H1 (cell line): ENCODE measurements around the gene TEX22. TPM values are rescaled to one million over a fixed set of nuclear protein-coding genes. Genes with fewer than 3 reads are reported as not detected.

Experiments used
- CTCF ChIA-PET: fragments of 300-600 bp; sonication (Branson Sonifier 250); formaldehyde crosslinking; loops from one replicate; lab custom pipeline; 2021; ENCODE audit not compliant: partially characterized antibody; lab: Charles Lee
- POLR2A ChIA-PET: fragments of 300-600 bp; sonication (Branson Sonifier 250); formaldehyde crosslinking; loops from one replicate; lab custom pipeline; 2021; ENCODE audit warnings: inconsistent platforms; ENCODE audit not compliant: partially characterized antibody; lab: Charles Lee
- DNase-seq, 2 experiments: peaks; one replicate each; pipeline versions ENCODE4 v3.0.0 to v3.0.0-alpha.2; 2010 to 2022; ENCODE audit warnings: low spot score in 2 of 2, low read depth in 1 of 2, mixed read lengths in 1 of 2
- FAIRE-seq: peaks from 2 replicates; lab custom pipeline; 2011; peaks lifted over from hg19 to GRCh38; lab: Jason Lieb, UNC
- H2AFZ ChIP-seq: 2 replicates; pipeline ENCODE4 v1.8.1; 2012; ENCODE audit warnings: low read length, inconsistent platforms
- H2AK5ac ChIP-seq: 2 replicates; pipeline ENCODE4 v1.6.1; 2013; ENCODE audit warnings: low read depth, low read length
- H2BK120ac ChIP-seq: replicated peaks from 2 replicates; pipeline ENCODE3; 2013; ENCODE audit warnings: low read depth, low read length, inconsistent platforms
- H2BK12ac ChIP-seq: 2 replicates; pipeline ENCODE4 v1.6.1; 2013; ENCODE audit warnings: low read depth, low read length
- H2BK15ac ChIP-seq: 2 replicates; pipeline ENCODE4 v1.6.1; 2013; ENCODE audit warnings: low read length
- H2BK20ac ChIP-seq: 2 replicates; pipeline ENCODE4 v1.6.1; 2013; ENCODE audit warnings: low read length
- H2BK5ac ChIP-seq: 2 replicates; pipeline ENCODE4 v1.6.1; 2013; ENCODE audit warnings: low read depth, low read length
- H3K14ac ChIP-seq: 2 replicates; pipeline ENCODE4 v1.6.1; 2013; ENCODE audit warnings: inconsistent platforms; ENCODE audit not compliant: insufficient read length
- H3K18ac ChIP-seq: 2 replicates; pipeline ENCODE4 v1.6.1; 2013; ENCODE audit warnings: low read length; ENCODE audit errors: extremely low read depth
- H3K23ac ChIP-seq: 2 replicates; pipeline ENCODE4 v1.6.1; 2013; ENCODE audit warnings: inconsistent platforms; ENCODE audit not compliant: insufficient read length
- H3K23me2 ChIP-seq: 2 replicates; pipeline ENCODE4 v1.6.1; 2013; ENCODE audit warnings: low read depth, low read length
- H3K27ac ChIP-seq: 2 replicates; pipeline ENCODE4 v1.6.1; 2011; ENCODE audit warnings: low read depth, low read length, inconsistent platforms
- H3K27me3 ChIP-seq, 4 experiments: replicated peaks in 1 of 4; 1 replicate in 1 of 4; 2 replicates in 3 of 4; pipeline versions ENCODE4 v1.6.1 to v1.8.1; 2011 to 2013; ENCODE audit warnings: low read length in 3 of 4, mild to moderate bottlenecking in 3 of 4, inconsistent platforms in 2 of 4, mixed read lengths in 2 of 4, moderate library complexity in 1 of 4; ENCODE audit not compliant: control insufficient read depth in 3 of 4, insufficient read depth in 3 of 4; ENCODE audit errors: extremely low read depth in 1 of 4
- H3K36me3 ChIP-seq, 4 experiments: 2 replicates each; pipeline versions ENCODE4 v1.6.1 to v1.8.1; 2011 to 2013; ENCODE audit warnings: mild to moderate bottlenecking in 4 of 4, low read length in 3 of 4, moderate library complexity in 2 of 4, control low read depth in 1 of 4, inconsistent platforms in 1 of 4; ENCODE audit not compliant: insufficient read depth in 4 of 4, control insufficient read depth in 2 of 4
- H3K4ac ChIP-seq: replicated peaks from 2 replicates; pipeline ENCODE3; 2013; ENCODE audit warnings: low read length, low read depth, mixed read lengths, inconsistent platforms; ENCODE audit not compliant: insufficient read length
- H3K4me1 ChIP-seq, 4 experiments: replicated peaks in 1 of 4; 1 replicate in 1 of 4; 2 replicates in 3 of 4; pipeline versions ENCODE4 v1.6.1 to v1.8.1; 2011 to 2013; ENCODE audit warnings: low read length in 3 of 4, inconsistent platforms in 2 of 4, mixed read lengths in 1 of 4; ENCODE audit not compliant: insufficient read depth in 4 of 4, control insufficient read depth in 3 of 4
- H3K4me2 ChIP-seq, 2 experiments: 2 replicates each; pipeline versions ENCODE4 v1.6.1 to v1.8.1; 2011 to 2013; ENCODE audit warnings: low read depth in 2 of 2, low read length in 2 of 2, control low read depth in 1 of 2, inconsistent platforms in 1 of 2, mild to moderate bottlenecking in 1 of 2; ENCODE audit not compliant: insufficient read depth in 1 of 2
- H3K4me3 ChIP-seq, 4 experiments: fragments of 200-600, 300-600 bp in 1 of 4; sonication (generic), shearing (Covaris generic), sonication (Bioruptor Twin) in 1 of 4; 2 replicates each; pipeline versions ENCODE4 v1.5.1 to v1.8.1; 2011 to 2016; ENCODE audit warnings: low read length in 4 of 4, low read depth in 3 of 4, control low read depth in 2 of 4, inconsistent platforms in 2 of 4, mild to moderate bottlenecking in 2 of 4, mixed read lengths in 1 of 4, moderate library complexity in 1 of 4; ENCODE audit not compliant: insufficient read depth in 2 of 4; ENCODE audit errors: extremely low read depth in 1 of 4
- H3K56ac ChIP-seq: replicated peaks from 2 replicates; pipeline ENCODE3; 2013; ENCODE audit warnings: low read depth, mild to moderate bottlenecking, mixed read lengths, low read length, inconsistent platforms; ENCODE audit not compliant: insufficient read length
- H3K79me1 ChIP-seq: 2 replicates; pipeline ENCODE4 v1.6.1; 2013; ENCODE audit warnings: low read depth, low read length, control low read depth
- H3K79me2 ChIP-seq, 2 experiments: 2 replicates each; pipeline versions ENCODE4 v1.6.1 to v1.8.1; 2012 to 2013; ENCODE audit warnings: low read length in 2 of 2, mild to moderate bottlenecking in 2 of 2, inconsistent platforms in 1 of 2; ENCODE audit not compliant: insufficient read depth in 2 of 2, control insufficient read depth in 1 of 2
- H3K9ac ChIP-seq, 4 experiments: replicated peaks in 1 of 4; 1 replicate in 1 of 4; 2 replicates in 3 of 4; pipeline versions ENCODE4 v1.6.1 to v1.8.1; 2011 to 2013; ENCODE audit warnings: low read depth in 3 of 4, low read length in 3 of 4, control low read depth in 2 of 4, mild to moderate bottlenecking in 2 of 4, moderate library complexity in 2 of 4, inconsistent platforms in 1 of 4; ENCODE audit errors: extremely low read depth in 1 of 4
- H3K9me3 ChIP-seq, 2 experiments: 2 replicates each; pipeline versions ENCODE4 v1.6.1 to v1.8.1; 2012 to 2013; ENCODE audit warnings: mild to moderate bottlenecking in 2 of 2, moderate library complexity in 2 of 2, control low read depth in 1 of 2, inconsistent platforms in 1 of 2, low read depth in 1 of 2, low read length in 1 of 2, mixed read lengths in 1 of 2; ENCODE audit not compliant: insufficient read depth in 2 of 2
- H4K20me1 ChIP-seq, 2 experiments: replicated peaks in 1 of 2; 2 replicates each; pipeline versions ENCODE3 to v1.8.1; 2011 to 2013; ENCODE audit warnings: inconsistent platforms in 2 of 2, low read length in 2 of 2, mild to moderate bottlenecking in 1 of 2; ENCODE audit not compliant: insufficient read depth in 2 of 2, control insufficient read depth in 1 of 2
- H4K5ac ChIP-seq: 2 replicates; pipeline ENCODE4 v1.6.1; 2013; ENCODE audit warnings: low read length, low read depth, mixed read lengths, inconsistent platforms; ENCODE audit not compliant: insufficient read length
- H4K8ac ChIP-seq: 2 replicates; pipeline ENCODE4 v1.8.0; 2013; ENCODE audit warnings: mild to moderate bottlenecking, moderate library complexity, low read length, inconsistent platforms; ENCODE audit not compliant: insufficient read depth; ENCODE audit errors: extremely low read depth
- H4K91ac ChIP-seq: replicated peaks from 2 replicates; pipeline ENCODE3; 2013; ENCODE audit warnings: low read length, mixed read lengths, inconsistent platforms; ENCODE audit not compliant: insufficient read length
- GABPA ChIP-seq: IDR thresholded peaks from 2 replicates; pipeline ENCODE4 v1.6.1; 2011; ENCODE audit warnings: mild to moderate bottlenecking, low read length, moderate library complexity, borderline replicate concordance; ENCODE audit not compliant: insufficient read depth
- JUND ChIP-seq: IDR thresholded peaks from 2 replicates; pipeline ENCODE4 v1.6.1; 2011; ENCODE audit warnings: mild to moderate bottlenecking, improper control_type of control experiment, low read length
- POLR2A ChIP-seq, 2 experiments: IDR thresholded peaks; 1 replicate in 1 of 2; 2 replicates in 1 of 2; pipeline ENCODE4 v1.6.1; 2011; ENCODE audit warnings: low read depth in 2 of 2, low read length in 2 of 2, mild to moderate bottlenecking in 2 of 2; ENCODE audit errors: control extremely low read depth in 1 of 2
- RFX5 ChIP-seq: IDR thresholded peaks from 2 replicates; pipeline ENCODE4 v1.6.1; 2011; ENCODE audit warnings: low read depth, low read length, improper control_type of control experiment, borderline replicate concordance
- SIN3A ChIP-seq, 2 experiments: IDR thresholded peaks in 1 of 2; conservative IDR thresholded peaks in 1 of 2; 2 replicates each; pipeline ENCODE4 v1.6.1; 2011 to 2012; ENCODE audit warnings: low read length in 2 of 2, improper control_type of control experiment in 1 of 2, low read depth in 1 of 2, mild to moderate bottlenecking in 1 of 2
- TAF1 ChIP-seq: IDR thresholded peaks from 2 replicates; pipeline ENCODE4 v1.6.1; 2011; ENCODE audit warnings: mild to moderate bottlenecking, low read depth, low read length
- WGBS, 2 experiments: shearing (Covaris generic) in 1 of 2; methylation state at CpG; one replicate each; pipeline versions ENCODE4 v1.1.6 to v1.1.7; 2013 to 2015; ENCODE audit warnings: low lambda C conversion rate in 2 of 2, mixed read lengths in 2 of 2, inconsistent platforms in 1 of 2, low coverage in 1 of 2, missing lambda C conversion rate in 1 of 2; ENCODE audit not compliant: insufficient replicate concordance in 2 of 2, insufficient coverage in 1 of 2, insufficient read length in 1 of 2; ENCODE audit errors: extremely low coverage in 1 of 2, missing lambda C conversion rate in 1 of 2; 5-methylcytosine and 5-hydroxymethylcytosine counted together
- polyA plus RNA-seq, 7 experiments: library from polyadenylated mRNA; depleted of rRNA in 3 of 7; stranded (reverse) in 5 of 7; unstranded in 2 of 7; fragments of >200 nt in 5 of 7; fragments of 200-250 nt in 2 of 7; gene quantifications; 1 replicate in 5 of 7; 2 replicates in 1 of 7; 4 replicates in 1 of 7; pipeline versions ENCODE4 v1.2.1 to v1.2.3, GENCODE V29; 2011 to 2013; ENCODE audit warnings: missing spikeins in 2 of 7, mixed read lengths in 2 of 7
- total RNA-seq: library from RNA; stranded (reverse); fragmentation: NEBNext Ultra II Directional; extraction: Animal tissue kit (Norgen Biotek cat#: 25700); gene quantifications from 2 replicates; pipeline ENCODE4 v1.2.1, GENCODE V29; 2021
- TF ChIP-seq, protein P1 (sequence below): IDR thresholded peaks from 2 replicates; pipeline ENCODE4 v1.6.1; 2011; ENCODE audit warnings: low read length, improper control_type of control experiment

TEX22 gene
- total and polyA plus RNA-seq, 2 of the 8 experiments (the other 6 are each of a cell fraction or from before 2014, with no cell fraction given) = 0.24 to 0.39 TPM

DNA sequence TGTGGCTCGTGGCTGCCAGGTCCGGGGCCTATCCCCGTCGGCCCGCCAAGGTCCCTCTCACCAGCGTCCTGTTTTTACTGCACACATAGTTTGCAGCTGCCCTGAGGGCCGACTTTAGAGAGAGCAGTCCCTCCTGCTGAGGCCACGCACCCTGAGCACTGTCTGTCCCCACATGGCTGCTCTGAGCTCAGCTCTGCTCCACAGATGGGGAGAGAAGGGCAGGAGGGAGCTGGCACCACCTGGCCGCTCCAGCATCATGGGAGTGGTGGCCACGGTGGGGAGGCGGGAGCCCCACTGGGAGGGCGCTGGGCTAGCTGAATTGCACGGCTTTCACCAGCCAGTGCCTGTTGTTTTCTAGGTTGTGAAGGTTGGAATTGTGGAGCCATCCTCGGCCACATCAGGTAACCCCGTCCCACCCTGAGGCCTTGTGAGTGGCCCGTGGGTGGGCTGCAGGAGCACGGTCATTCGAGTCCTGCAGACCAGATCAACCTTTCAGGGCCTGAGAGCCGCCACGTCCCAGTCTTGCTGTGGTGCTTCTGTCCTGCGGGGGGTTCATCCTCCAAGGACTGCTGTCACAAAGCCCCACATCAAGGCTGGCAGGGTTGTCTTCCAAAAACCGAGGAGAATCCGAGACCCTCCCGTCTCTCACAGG is 7.4 kb upstream of the TEX22 start:
- H2BK120ac ChIP-seq = no peak overlapping the region
- H3K36me3 ChIP-seq = peaks cover 0 to 3% (median 1%) of the 10 kb centered on the region in 4 experiments; a peak in 2 of 8 replicates
- no peaks in the 10 kb centered on the region; a peak in 1 of 7 replicates for H3K4me1 ChIP-seq
- no peak overlapping the region for H3K18ac ChIP-seq
- H2BK5ac ChIP-seq = no peak overlapping the region
- H2BK20ac ChIP-seq = no peak overlapping the region
- no peak overlapping the region for H3K23ac ChIP-seq
- no peaks in the 10 kb centered on the region for H3K79me2 ChIP-seq
- H4K5ac ChIP-seq = no peak overlapping the region
- ChIA-PET CTCF (interaction anchor here (1.0 to 2.0 kb wide), 4 partner anchors 21 to 99 kb away, joined by 3 to 9 read pairs (median 5); no protein-coding TSS in a partner anchor), POLR2A (interaction anchor here (1.0 to 1.8 kb wide), 3 partner anchors 14 to 21 kb away, joined by 4 to 7 read pairs (median 5); no protein-coding TSS in a partner anchor)
- DNase-seq = no peak
- 0 out of 2 replicates have a peak overlapping the region, but pooled peaks have one; percentile 14 for H4K8ac ChIP-seq
- H4K91ac ChIP-seq = no peak overlapping the region
- H3K4ac ChIP-seq = no peak overlapping the region
- no peaks in the 10 kb centered on the region for H3K23me2 ChIP-seq
- no peaks in the 10 kb centered on the region; the same call in 1 of the 2 replicates for H3K79me1 ChIP-seq
- H3K9ac ChIP-seq = no peak overlapping the region
- WGBS, 2 experiments = 94% methylated on average over 16 of the region's 24 CpGs; no CpG with 5 or more reads in 1 of the 2 experiments
- no peak for FAIRE-seq
- H4K20me1 ChIP-seq = peaks cover 0 to 8% of the 10 kb centered on the region in 2 experiments
- H3K56ac ChIP-seq = no peak overlapping the region
- H2AFZ ChIP-seq = no peak overlapping the region
- H3K27me3 ChIP-seq = peaks cover 0 to under 1% (median 0%) of the 10 kb centered on the region in 4 experiments; a peak in 1 of 7 replicates
- H3K9me3 ChIP-seq = no peaks in the 10 kb centered on the region
- no peak overlapping the region for H2BK15ac ChIP-seq
- H3K4me3 ChIP-seq = no peak overlapping the region
- H2BK12ac ChIP-seq = no peak overlapping the region
- H2AK5ac ChIP-seq = peak overlapping the region; percentile 24; the same call in 1 of the 2 replicates
- H3K27ac ChIP-seq = no peak overlapping the region
- no peak overlapping the region for H3K4me2 ChIP-seq
- TF ChIP-seq, protein P1, sequence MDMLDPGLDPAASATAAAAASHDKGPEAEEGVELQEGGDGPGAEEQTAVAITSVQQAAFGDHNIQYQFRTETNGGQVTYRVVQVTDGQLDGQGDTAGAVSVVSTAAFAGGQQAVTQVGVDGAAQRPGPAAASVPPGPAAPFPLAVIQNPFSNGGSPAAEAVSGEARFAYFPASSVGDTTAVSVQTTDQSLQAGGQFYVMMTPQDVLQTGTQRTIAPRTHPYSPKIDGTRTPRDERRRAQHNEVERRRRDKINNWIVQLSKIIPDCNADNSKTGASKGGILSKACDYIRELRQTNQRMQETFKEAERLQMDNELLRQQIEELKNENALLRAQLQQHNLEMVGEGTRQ = no peak
- no peak for TF ChIP-seq RFX5
- TF ChIP-seq POLR2A (IDR thresholded peaks at IDR 0.05; ENCODE audit: control extremely low read depth in 1 of 2, low read depth in 2 of 2, low read length in 2 of 2) = no peak
- TF ChIP-seq GABPA = no peak
- TF ChIP-seq TAF1 = no peak
- TF ChIP-seq SIN3A (conservative IDR thresholded peaks at IDR 0.05 in 1 of 2, IDR thresholded peaks at IDR 0.05 in 1 of 2; ENCODE audit: low read depth in 1 of 2, low read length in 2 of 2) = no peak
- no peak for TF ChIP-seq JUND
- H3K14ac ChIP-seq = no peak overlapping the region
